ENCODE measurements around the gene CASZ1. TPM values are rescaled to one million over a fixed set of nuclear protein-coding genes. Genes with fewer than 3 reads are reported as not detected.

CASZ1 gene
- total and polyA plus RNA-seq, 2 experiments from 2014 or later, result 6.2 to 6.7 TPM

- no peak overlapping the region for H3K4me3 Mint-ChIP-seq
- Histone ChIP-seq H3K27ac (ENCODE audit: low read depth) (no peak overlapping the region), H3K4me1 (ENCODE audit: insufficient read depth) (no peaks in the 10 kb centered on the region), H3F3A (replicated peaks; ENCODE audit: low read depth) (peaks cover 8% of the 10 kb centered on the region), H3K4me2 (no peak overlapping the region), H3K36me3 (ENCODE audit: insufficient read depth) (no peaks in the 10 kb centered on the region), H4K20me1 (replicated peaks; ENCODE audit: insufficient read depth) (no peaks in the 10 kb centered on the region), H3K27me3 (ENCODE audit: insufficient read depth) (no peaks in the 10 kb centered on the region), H3K79me2 (replicated peaks; ENCODE audit: insufficient read depth) (no peaks in the 10 kb centered on the region), H2AFZ (no peak overlapping the region), H3K9me2 (ENCODE audit: insufficient read depth) (no peaks in the 10 kb centered on the region), H3K4me3 (no peak overlapping the region)
- no peaks in the 10 kb centered on the region; the same call in 1 of the 3 replicates for H3K4me1 Mint-ChIP-seq
- no peak overlapping the region for H3K27ac Mint-ChIP-seq
- DNase-seq (ENCODE audit: low spot score), result no peak
- no peaks in the 10 kb centered on the region for H3K9me3 Mint-ChIP-seq
- peaks cover 9% of the 10 kb centered on the region for H3K27me3 Mint-ChIP-seq (ENCODE audit: insufficient read depth, low read depth, poor library complexity)
- no peaks in the 10 kb centered on the region for H3K36me3 Mint-ChIP-seq (ENCODE audit: low read depth)
- TF ChIP-seq, protein P1, sequence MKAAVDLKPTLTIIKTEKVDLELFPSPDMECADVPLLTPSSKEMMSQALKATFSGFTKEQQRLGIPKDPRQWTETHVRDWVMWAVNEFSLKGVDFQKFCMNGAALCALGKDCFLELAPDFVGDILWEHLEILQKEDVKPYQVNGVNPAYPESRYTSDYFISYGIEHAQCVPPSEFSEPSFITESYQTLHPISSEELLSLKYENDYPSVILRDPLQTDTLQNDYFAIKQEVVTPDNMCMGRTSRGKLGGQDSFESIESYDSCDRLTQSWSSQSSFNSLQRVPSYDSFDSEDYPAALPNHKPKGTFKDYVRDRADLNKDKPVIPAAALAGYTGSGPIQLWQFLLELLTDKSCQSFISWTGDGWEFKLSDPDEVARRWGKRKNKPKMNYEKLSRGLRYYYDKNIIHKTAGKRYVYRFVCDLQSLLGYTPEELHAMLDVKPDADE (IDR thresholded peaks at IDR 0.05), result no peak
- TF ChIP-seq NANOG (IDR thresholded peaks at IDR 0.05; ENCODE audit: borderline replicate concordance) (no peak), EZH2 (IDR thresholded peaks at IDR 0.05; ENCODE audit: low read depth, unreplicated experiment) (no peak), ZNF462 (CRISPR knock-in tag; IDR thresholded peaks at IDR 0.05) (no peak), POLR2AphosphoS5 (IDR thresholded peaks at IDR 0.05; ENCODE audit: low read depth) (no peak), EZH2phosphoT487 (IDR thresholded peaks at IDR 0.05; ENCODE audit: unreplicated experiment) (no peak), JUNB (IDR thresholded peaks at IDR 0.05; ENCODE audit: unreplicated experiment) (no peak), CREB1 (CRISPR knock-in tag; IDR thresholded peaks at IDR 0.05; ENCODE audit: low read depth) (no peak), ZNF114 (CRISPR knock-in tag; IDR thresholded peaks at IDR 0.05) (no peak), STAT1 (IDR thresholded peaks at IDR 0.05; ENCODE audit: unreplicated experiment) (no peak), ZNF331 (CRISPR knock-in tag; IDR thresholded peaks at IDR 0.05; ENCODE audit: low read depth) (no peak)
- TF ChIP-seq, protein P2, sequence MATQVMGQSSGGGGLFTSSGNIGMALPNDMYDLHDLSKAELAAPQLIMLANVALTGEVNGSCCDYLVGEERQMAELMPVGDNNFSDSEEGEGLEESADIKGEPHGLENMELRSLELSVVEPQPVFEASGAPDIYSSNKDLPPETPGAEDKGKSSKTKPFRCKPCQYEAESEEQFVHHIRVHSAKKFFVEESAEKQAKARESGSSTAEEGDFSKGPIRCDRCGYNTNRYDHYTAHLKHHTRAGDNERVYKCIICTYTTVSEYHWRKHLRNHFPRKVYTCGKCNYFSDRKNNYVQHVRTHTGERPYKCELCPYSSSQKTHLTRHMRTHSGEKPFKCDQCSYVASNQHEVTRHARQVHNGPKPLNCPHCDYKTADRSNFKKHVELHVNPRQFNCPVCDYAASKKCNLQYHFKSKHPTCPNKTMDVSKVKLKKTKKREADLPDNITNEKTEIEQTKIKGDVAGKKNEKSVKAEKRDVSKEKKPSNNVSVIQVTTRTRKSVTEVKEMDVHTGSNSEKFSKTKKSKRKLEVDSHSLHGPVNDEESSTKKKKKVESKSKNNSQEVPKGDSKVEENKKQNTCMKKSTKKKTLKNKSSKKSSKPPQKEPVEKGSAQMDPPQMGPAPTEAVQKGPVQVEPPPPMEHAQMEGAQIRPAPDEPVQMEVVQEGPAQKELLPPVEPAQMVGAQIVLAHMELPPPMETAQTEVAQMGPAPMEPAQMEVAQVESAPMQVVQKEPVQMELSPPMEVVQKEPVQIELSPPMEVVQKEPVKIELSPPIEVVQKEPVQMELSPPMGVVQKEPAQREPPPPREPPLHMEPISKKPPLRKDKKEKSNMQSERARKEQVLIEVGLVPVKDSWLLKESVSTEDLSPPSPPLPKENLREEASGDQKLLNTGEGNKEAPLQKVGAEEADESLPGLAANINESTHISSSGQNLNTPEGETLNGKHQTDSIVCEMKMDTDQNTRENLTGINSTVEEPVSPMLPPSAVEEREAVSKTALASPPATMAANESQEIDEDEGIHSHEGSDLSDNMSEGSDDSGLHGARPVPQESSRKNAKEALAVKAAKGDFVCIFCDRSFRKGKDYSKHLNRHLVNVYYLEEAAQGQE (IDR thresholded peaks at IDR 0.05; ENCODE audit: unreplicated experiment), result no peak
- TF ChIP-seq, protein P3, sequence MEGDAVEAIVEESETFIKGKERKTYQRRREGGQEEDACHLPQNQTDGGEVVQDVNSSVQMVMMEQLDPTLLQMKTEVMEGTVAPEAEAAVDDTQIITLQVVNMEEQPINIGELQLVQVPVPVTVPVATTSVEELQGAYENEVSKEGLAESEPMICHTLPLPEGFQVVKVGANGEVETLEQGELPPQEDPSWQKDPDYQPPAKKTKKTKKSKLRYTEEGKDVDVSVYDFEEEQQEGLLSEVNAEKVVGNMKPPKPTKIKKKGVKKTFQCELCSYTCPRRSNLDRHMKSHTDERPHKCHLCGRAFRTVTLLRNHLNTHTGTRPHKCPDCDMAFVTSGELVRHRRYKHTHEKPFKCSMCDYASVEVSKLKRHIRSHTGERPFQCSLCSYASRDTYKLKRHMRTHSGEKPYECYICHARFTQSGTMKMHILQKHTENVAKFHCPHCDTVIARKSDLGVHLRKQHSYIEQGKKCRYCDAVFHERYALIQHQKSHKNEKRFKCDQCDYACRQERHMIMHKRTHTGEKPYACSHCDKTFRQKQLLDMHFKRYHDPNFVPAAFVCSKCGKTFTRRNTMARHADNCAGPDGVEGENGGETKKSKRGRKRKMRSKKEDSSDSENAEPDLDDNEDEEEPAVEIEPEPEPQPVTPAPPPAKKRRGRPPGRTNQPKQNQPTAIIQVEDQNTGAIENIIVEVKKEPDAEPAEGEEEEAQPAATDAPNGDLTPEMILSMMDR (conservative IDR thresholded peaks at IDR 0.05; ENCODE audit: low read depth in 2 of 2), result no peak
- ATAC-seq, result no peak
These were observed 139.2 kb downstream of the CASZ1 start for GRCh38 chr1:10657088-10657847.
